H1 (cell line): ENCODE measurements around the gene SOX6. TPM values are rescaled to one million over a fixed set of nuclear protein-coding genes. Genes with fewer than 3 reads are reported as not detected.

Experiments used
- CTCF ChIA-PET: fragments of 300-600 bp; sonication (Branson Sonifier 250); formaldehyde crosslinking; loops from one replicate; lab custom pipeline; 2021; ENCODE audit not compliant: partially characterized antibody; lab: Charles Lee
- POLR2A ChIA-PET: fragments of 300-600 bp; sonication (Branson Sonifier 250); formaldehyde crosslinking; loops from one replicate; lab custom pipeline; 2021; ENCODE audit warnings: inconsistent platforms; ENCODE audit not compliant: partially characterized antibody; lab: Charles Lee
- DNase-seq, 2 experiments: peaks; one replicate each; pipeline versions ENCODE4 v3.0.0 to v3.0.0-alpha.2; 2010 to 2022; ENCODE audit warnings: low spot score in 2 of 2, low read depth in 1 of 2, mixed read lengths in 1 of 2
- FAIRE-seq: peaks from 2 replicates; lab custom pipeline; 2011; peaks lifted over from hg19 to GRCh38; lab: Jason Lieb, UNC
- H2AFZ ChIP-seq: 2 replicates; pipeline ENCODE4 v1.8.1; 2012; ENCODE audit warnings: low read length, inconsistent platforms
- H2AK5ac ChIP-seq: 2 replicates; pipeline ENCODE4 v1.6.1; 2013; ENCODE audit warnings: low read depth, low read length
- H2BK120ac ChIP-seq: replicated peaks from 2 replicates; pipeline ENCODE3; 2013; ENCODE audit warnings: low read depth, low read length, inconsistent platforms
- H2BK12ac ChIP-seq: 2 replicates; pipeline ENCODE4 v1.6.1; 2013; ENCODE audit warnings: low read depth, low read length
- H2BK15ac ChIP-seq: 2 replicates; pipeline ENCODE4 v1.6.1; 2013; ENCODE audit warnings: low read length
- H2BK20ac ChIP-seq: 2 replicates; pipeline ENCODE4 v1.6.1; 2013; ENCODE audit warnings: low read length
- H2BK5ac ChIP-seq: 2 replicates; pipeline ENCODE4 v1.6.1; 2013; ENCODE audit warnings: low read depth, low read length
- H3K14ac ChIP-seq: 2 replicates; pipeline ENCODE4 v1.6.1; 2013; ENCODE audit warnings: inconsistent platforms; ENCODE audit not compliant: insufficient read length
- H3K18ac ChIP-seq: 2 replicates; pipeline ENCODE4 v1.6.1; 2013; ENCODE audit warnings: low read length; ENCODE audit errors: extremely low read depth
- H3K23ac ChIP-seq: 2 replicates; pipeline ENCODE4 v1.6.1; 2013; ENCODE audit warnings: inconsistent platforms; ENCODE audit not compliant: insufficient read length
- H3K23me2 ChIP-seq: 2 replicates; pipeline ENCODE4 v1.6.1; 2013; ENCODE audit warnings: low read depth, low read length
- H3K27ac ChIP-seq: 2 replicates; pipeline ENCODE4 v1.6.1; 2011; ENCODE audit warnings: low read depth, low read length, inconsistent platforms
- H3K27me3 ChIP-seq, 4 experiments: replicated peaks in 1 of 4; 1 replicate in 1 of 4; 2 replicates in 3 of 4; pipeline versions ENCODE4 v1.6.1 to v1.8.1; 2011 to 2013; ENCODE audit warnings: low read length in 3 of 4, mild to moderate bottlenecking in 3 of 4, inconsistent platforms in 2 of 4, mixed read lengths in 2 of 4, moderate library complexity in 1 of 4; ENCODE audit not compliant: control insufficient read depth in 3 of 4, insufficient read depth in 3 of 4; ENCODE audit errors: extremely low read depth in 1 of 4
- H3K36me3 ChIP-seq, 4 experiments: 2 replicates each; pipeline versions ENCODE4 v1.6.1 to v1.8.1; 2011 to 2013; ENCODE audit warnings: mild to moderate bottlenecking in 4 of 4, low read length in 3 of 4, moderate library complexity in 2 of 4, control low read depth in 1 of 4, inconsistent platforms in 1 of 4; ENCODE audit not compliant: insufficient read depth in 4 of 4, control insufficient read depth in 2 of 4
- H3K4ac ChIP-seq: replicated peaks from 2 replicates; pipeline ENCODE3; 2013; ENCODE audit warnings: low read length, low read depth, mixed read lengths, inconsistent platforms; ENCODE audit not compliant: insufficient read length
- H3K4me1 ChIP-seq, 4 experiments: replicated peaks in 1 of 4; 1 replicate in 1 of 4; 2 replicates in 3 of 4; pipeline versions ENCODE4 v1.6.1 to v1.8.1; 2011 to 2013; ENCODE audit warnings: low read length in 3 of 4, inconsistent platforms in 2 of 4, mixed read lengths in 1 of 4; ENCODE audit not compliant: insufficient read depth in 4 of 4, control insufficient read depth in 3 of 4
- H3K4me2 ChIP-seq, 2 experiments: 2 replicates each; pipeline versions ENCODE4 v1.6.1 to v1.8.1; 2011 to 2013; ENCODE audit warnings: low read depth in 2 of 2, low read length in 2 of 2, control low read depth in 1 of 2, inconsistent platforms in 1 of 2, mild to moderate bottlenecking in 1 of 2; ENCODE audit not compliant: insufficient read depth in 1 of 2
- H3K4me3 ChIP-seq, 4 experiments: fragments of 200-600, 300-600 bp in 1 of 4; sonication (generic), shearing (Covaris generic), sonication (Bioruptor Twin) in 1 of 4; 2 replicates each; pipeline versions ENCODE4 v1.5.1 to v1.8.1; 2011 to 2016; ENCODE audit warnings: low read length in 4 of 4, low read depth in 3 of 4, control low read depth in 2 of 4, inconsistent platforms in 2 of 4, mild to moderate bottlenecking in 2 of 4, mixed read lengths in 1 of 4, moderate library complexity in 1 of 4; ENCODE audit not compliant: insufficient read depth in 2 of 4; ENCODE audit errors: extremely low read depth in 1 of 4
- H3K56ac ChIP-seq: replicated peaks from 2 replicates; pipeline ENCODE3; 2013; ENCODE audit warnings: low read depth, mild to moderate bottlenecking, mixed read lengths, low read length, inconsistent platforms; ENCODE audit not compliant: insufficient read length
- H3K79me1 ChIP-seq: 2 replicates; pipeline ENCODE4 v1.6.1; 2013; ENCODE audit warnings: low read depth, low read length, control low read depth
- H3K79me2 ChIP-seq, 2 experiments: 2 replicates each; pipeline versions ENCODE4 v1.6.1 to v1.8.1; 2012 to 2013; ENCODE audit warnings: low read length in 2 of 2, mild to moderate bottlenecking in 2 of 2, inconsistent platforms in 1 of 2; ENCODE audit not compliant: insufficient read depth in 2 of 2, control insufficient read depth in 1 of 2
- H3K9ac ChIP-seq, 4 experiments: replicated peaks in 1 of 4; 1 replicate in 1 of 4; 2 replicates in 3 of 4; pipeline versions ENCODE4 v1.6.1 to v1.8.1; 2011 to 2013; ENCODE audit warnings: low read depth in 3 of 4, low read length in 3 of 4, control low read depth in 2 of 4, mild to moderate bottlenecking in 2 of 4, moderate library complexity in 2 of 4, inconsistent platforms in 1 of 4; ENCODE audit errors: extremely low read depth in 1 of 4
- H3K9me3 ChIP-seq, 2 experiments: 2 replicates each; pipeline versions ENCODE4 v1.6.1 to v1.8.1; 2012 to 2013; ENCODE audit warnings: mild to moderate bottlenecking in 2 of 2, moderate library complexity in 2 of 2, control low read depth in 1 of 2, inconsistent platforms in 1 of 2, low read depth in 1 of 2, low read length in 1 of 2, mixed read lengths in 1 of 2; ENCODE audit not compliant: insufficient read depth in 2 of 2
- H4K20me1 ChIP-seq, 2 experiments: replicated peaks in 1 of 2; 2 replicates each; pipeline versions ENCODE3 to v1.8.1; 2011 to 2013; ENCODE audit warnings: inconsistent platforms in 2 of 2, low read length in 2 of 2, mild to moderate bottlenecking in 1 of 2; ENCODE audit not compliant: insufficient read depth in 2 of 2, control insufficient read depth in 1 of 2
- H4K5ac ChIP-seq: 2 replicates; pipeline ENCODE4 v1.6.1; 2013; ENCODE audit warnings: low read length, low read depth, mixed read lengths, inconsistent platforms; ENCODE audit not compliant: insufficient read length
- H4K8ac ChIP-seq: 2 replicates; pipeline ENCODE4 v1.8.0; 2013; ENCODE audit warnings: mild to moderate bottlenecking, moderate library complexity, low read length, inconsistent platforms; ENCODE audit not compliant: insufficient read depth; ENCODE audit errors: extremely low read depth
- H4K91ac ChIP-seq: replicated peaks from 2 replicates; pipeline ENCODE3; 2013; ENCODE audit warnings: low read length, mixed read lengths, inconsistent platforms; ENCODE audit not compliant: insufficient read length
- KDM4A ChIP-seq: IDR thresholded peaks from one replicate; pipeline ENCODE4 v1.7.1; 2012; ENCODE audit warnings: low read depth, mild to moderate bottlenecking, moderate library complexity, low read length, inconsistent platforms; ENCODE audit not compliant: severe bottlenecking
- KDM5A ChIP-seq: fragments of 200-600 bp; IDR thresholded peaks from 2 replicates; pipeline ENCODE4 v1.7.1; 2012; ENCODE audit warnings: mild to moderate bottlenecking, low read length, inconsistent platforms, mixed read lengths
- polyA plus RNA-seq, 7 experiments: library from polyadenylated mRNA; depleted of rRNA in 3 of 7; stranded (reverse) in 5 of 7; unstranded in 2 of 7; fragments of >200 nt in 5 of 7; fragments of 200-250 nt in 2 of 7; gene quantifications; 1 replicate in 5 of 7; 2 replicates in 1 of 7; 4 replicates in 1 of 7; pipeline versions ENCODE4 v1.2.1 to v1.2.3, GENCODE V29; 2011 to 2013; ENCODE audit warnings: missing spikeins in 2 of 7, mixed read lengths in 2 of 7
- total RNA-seq: library from RNA; stranded (reverse); fragmentation: NEBNext Ultra II Directional; extraction: Animal tissue kit (Norgen Biotek cat#: 25700); gene quantifications from 2 replicates; pipeline ENCODE4 v1.2.1, GENCODE V29; 2021
- TF ChIP-seq, protein P1 (sequence below): IDR thresholded peaks from 2 replicates; pipeline ENCODE4 v1.6.1; 2012; ENCODE audit warnings: low read length, inconsistent platforms
- TF ChIP-seq, protein P2 (sequence below), 3 experiments: IDR thresholded peaks; 1 replicate in 2 of 3; 2 replicates in 1 of 3; pipeline versions ENCODE4 v1.5.1 to v1.6.1; 2011; ENCODE audit warnings: low read length in 3 of 3, mild to moderate bottlenecking in 3 of 3, inconsistent platforms in 2 of 3, low read depth in 1 of 3, moderate library complexity in 1 of 3; ENCODE audit not compliant: insufficient read depth in 1 of 3; ENCODE audit errors: control extremely low read depth in 1 of 3

SOX6 gene
- total and polyA plus RNA-seq, 2 of the 8 experiments (the other 6 are each of a cell fraction or from before 2014, with no cell fraction given), result 0.09 TPM; not detected in 1

DNA sequence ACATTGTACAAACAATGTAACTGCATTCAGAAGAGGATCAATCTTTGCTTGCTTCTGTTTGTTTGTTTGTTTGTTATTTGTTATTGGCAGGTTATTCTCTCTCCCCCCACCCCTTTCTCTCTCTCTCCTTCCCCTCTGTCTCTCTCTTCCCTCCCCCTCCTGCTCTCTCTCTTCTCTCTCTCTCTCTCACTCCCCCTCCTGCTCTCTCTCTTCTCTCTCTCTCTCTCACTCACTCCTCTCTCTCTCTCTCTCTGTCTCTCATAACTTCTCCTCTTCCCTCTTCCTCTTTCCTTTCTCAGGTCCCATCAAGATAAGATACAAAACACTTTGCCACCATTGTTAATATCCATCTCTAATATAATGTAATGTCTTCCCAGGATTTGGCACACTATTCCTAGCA is 236.3 kb downstream of the SOX6 start:
- DNase-seq, result no peak
- Histone ChIP-seq H2AK5ac (no peak overlapping the region), H3K27ac (no peak overlapping the region), H3K79me1 (no peaks in the 10 kb centered on the region), H3K9me3 (no peaks in the 10 kb centered on the region), H3K14ac (no peak overlapping the region), H3K23me2 (no peaks in the 10 kb centered on the region), H3K4me3 (no peak overlapping the region), H2AFZ (no peak overlapping the region)
- no peak for FAIRE-seq
- ChIA-PET CTCF (no interaction called here), POLR2A (no interaction called here)
- TF ChIP-seq, protein P1, sequence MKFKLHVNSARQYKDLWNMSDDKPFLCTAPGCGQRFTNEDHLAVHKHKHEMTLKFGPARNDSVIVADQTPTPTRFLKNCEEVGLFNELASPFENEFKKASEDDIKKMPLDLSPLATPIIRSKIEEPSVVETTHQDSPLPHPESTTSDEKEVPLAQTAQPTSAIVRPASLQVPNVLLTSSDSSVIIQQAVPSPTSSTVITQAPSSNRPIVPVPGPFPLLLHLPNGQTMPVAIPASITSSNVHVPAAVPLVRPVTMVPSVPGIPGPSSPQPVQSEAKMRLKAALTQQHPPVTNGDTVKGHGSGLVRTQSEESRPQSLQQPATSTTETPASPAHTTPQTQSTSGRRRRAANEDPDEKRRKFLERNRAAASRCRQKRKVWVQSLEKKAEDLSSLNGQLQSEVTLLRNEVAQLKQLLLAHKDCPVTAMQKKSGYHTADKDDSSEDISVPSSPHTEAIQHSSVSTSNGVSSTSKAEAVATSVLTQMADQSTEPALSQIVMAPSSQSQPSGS, result no peak
- TF ChIP-seq, protein P2, sequence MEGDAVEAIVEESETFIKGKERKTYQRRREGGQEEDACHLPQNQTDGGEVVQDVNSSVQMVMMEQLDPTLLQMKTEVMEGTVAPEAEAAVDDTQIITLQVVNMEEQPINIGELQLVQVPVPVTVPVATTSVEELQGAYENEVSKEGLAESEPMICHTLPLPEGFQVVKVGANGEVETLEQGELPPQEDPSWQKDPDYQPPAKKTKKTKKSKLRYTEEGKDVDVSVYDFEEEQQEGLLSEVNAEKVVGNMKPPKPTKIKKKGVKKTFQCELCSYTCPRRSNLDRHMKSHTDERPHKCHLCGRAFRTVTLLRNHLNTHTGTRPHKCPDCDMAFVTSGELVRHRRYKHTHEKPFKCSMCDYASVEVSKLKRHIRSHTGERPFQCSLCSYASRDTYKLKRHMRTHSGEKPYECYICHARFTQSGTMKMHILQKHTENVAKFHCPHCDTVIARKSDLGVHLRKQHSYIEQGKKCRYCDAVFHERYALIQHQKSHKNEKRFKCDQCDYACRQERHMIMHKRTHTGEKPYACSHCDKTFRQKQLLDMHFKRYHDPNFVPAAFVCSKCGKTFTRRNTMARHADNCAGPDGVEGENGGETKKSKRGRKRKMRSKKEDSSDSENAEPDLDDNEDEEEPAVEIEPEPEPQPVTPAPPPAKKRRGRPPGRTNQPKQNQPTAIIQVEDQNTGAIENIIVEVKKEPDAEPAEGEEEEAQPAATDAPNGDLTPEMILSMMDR (IDR thresholded peaks at IDR 0.05; ENCODE audit: control extremely low read depth in 1 of 3, insufficient read depth in 1 of 3, low read depth in 1 of 3, low read length in 3 of 3), result no peak
- TF ChIP-seq KDM5A (no peak), KDM4A (no peak)
- TF ChIP-seq, all 59 proteins: peak for 0
- H3K56ac ChIP-seq, result no peak overlapping the region
- H3K9ac ChIP-seq, result no peak overlapping the region
- no peak overlapping the region for H2BK15ac ChIP-seq
- H3K36me3 ChIP-seq, result no peaks in the 10 kb centered on the region
- H3K79me2 ChIP-seq, result no peaks in the 10 kb centered on the region
- no peak overlapping the region for H2BK120ac ChIP-seq
- H4K20me1 ChIP-seq, result no peaks in the 10 kb centered on the region
- no peaks in the 10 kb centered on the region for H3K4me1 ChIP-seq
- no peak overlapping the region for H2BK12ac ChIP-seq
- H4K8ac ChIP-seq, result no peak overlapping the region
- H2BK20ac ChIP-seq, result no peak overlapping the region
- no peak overlapping the region for H4K5ac ChIP-seq
- no peaks in the 10 kb centered on the region for H3K27me3 ChIP-seq
- H3K23ac ChIP-seq, result no peak overlapping the region
- H3K4me2 ChIP-seq, result no peak overlapping the region
- H3K18ac ChIP-seq, result no peak overlapping the region
- no peak overlapping the region for H2BK5ac ChIP-seq
- H4K91ac ChIP-seq, result no peak overlapping the region
- no peak overlapping the region for H3K4ac ChIP-seq
